RWPE2 (cell line): ENCODE results near the gene RPGRIP1L.
"Not testable (repeated sequence)": the region's sequence is repeated elsewhere in the genome, so short reads cannot be mapped to it uniquely, and the experiment has no call there.

Experiments used
- ATAC-seq: fragments of 200-7000 bp; cut with Tn5 transposase; 3 replicates; pipeline ENCODE4 v1.9.1; 2021; ENCODE audit warnings: low read depth
- DNase-seq: peaks from one replicate; pipeline ENCODE4 v3.0.0-alpha.2; 2020; ENCODE audit warnings: low spot score
- H3K27ac ChIP-seq: fragments of 450-650 bp; 2 replicates; pipeline ENCODE4 v1.5.1; 2017; ENCODE audit warnings: mild to moderate bottlenecking; ENCODE audit not compliant: poor library complexity, severe bottlenecking
- H3K27me3 ChIP-seq: fragments of 250-450 bp; sonication (Bioruptor Pico); 2 replicates; pipeline ENCODE4 v1.5.1; 2021; ENCODE audit warnings: mild to moderate bottlenecking, moderate library complexity; ENCODE audit not compliant: insufficient read depth, poor library complexity, severe bottlenecking
- H3K36me3 ChIP-seq: fragments of 250-450 bp; sonication (Bioruptor Pico); 2 replicates; pipeline ENCODE4 v1.5.1; 2020; ENCODE audit warnings: low read depth, mild to moderate bottlenecking, moderate library complexity
- H3K4me1 ChIP-seq: fragments of 250-450 bp; sonication (Bioruptor Pico); 2 replicates; pipeline ENCODE4 v1.5.1; 2021; ENCODE audit warnings: mild to moderate bottlenecking, moderate library complexity; ENCODE audit not compliant: insufficient read depth, poor library complexity, severe bottlenecking
- H3K4me3 ChIP-seq: fragments of 250-450 bp; sonication (Bioruptor Pico); 2 replicates; pipeline ENCODE4 v1.5.1; 2021; ENCODE audit warnings: mild to moderate bottlenecking, moderate library complexity; ENCODE audit not compliant: severe bottlenecking
- H3K9me3 ChIP-seq: fragments of 250-450 bp; sonication (Bioruptor Pico); 2 replicates; pipeline ENCODE4 v1.5.1; 2021; ENCODE audit warnings: mild to moderate bottlenecking, moderate library complexity; ENCODE audit not compliant: severe bottlenecking
- TF ChIP-seq, protein P1 (sequence below): fragments of 450-650 bp; IDR thresholded peaks from one replicate; pipeline ENCODE4 v1.5.1; 2017; ENCODE audit warnings: mild to moderate bottlenecking, moderate library complexity; ENCODE audit not compliant: poor library complexity, severe bottlenecking

The RPGRIP1L gene

DNA sequence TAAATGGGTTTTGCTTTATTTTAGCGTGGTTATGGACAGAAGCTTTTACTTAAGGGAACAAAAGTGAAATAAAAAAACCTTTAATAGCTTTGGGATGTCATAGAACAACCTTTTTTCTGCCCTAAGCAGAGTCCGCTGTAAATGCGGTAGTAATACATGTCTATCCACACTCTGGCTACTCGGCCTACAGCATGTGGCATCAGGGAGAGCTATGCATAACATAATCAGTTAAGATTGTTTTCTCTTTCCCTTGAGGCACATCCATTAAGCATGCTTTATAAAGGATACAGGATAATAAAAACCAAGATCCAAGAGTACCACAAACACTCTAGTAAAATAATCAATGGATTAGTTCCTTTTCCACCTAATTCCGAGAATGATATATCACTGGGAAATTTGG is 10.3 kb downstream of the RPGRIP1L start:
- Histone ChIP-seq H3K36me3 (peaks cover 29% of the 10 kb centered on the region), H3K27ac (no peak overlapping the region), H3K9me3 (no peaks in the 10 kb centered on the region), H3K27me3 (no peaks in the 10 kb centered on the region), H3K4me3 (no peak overlapping the region), H3K4me1 (no peaks in the 10 kb centered on the region)
- DNase-seq (no peak), ATAC-seq (no peak)
- TF ChIP-seq, protein P1, sequence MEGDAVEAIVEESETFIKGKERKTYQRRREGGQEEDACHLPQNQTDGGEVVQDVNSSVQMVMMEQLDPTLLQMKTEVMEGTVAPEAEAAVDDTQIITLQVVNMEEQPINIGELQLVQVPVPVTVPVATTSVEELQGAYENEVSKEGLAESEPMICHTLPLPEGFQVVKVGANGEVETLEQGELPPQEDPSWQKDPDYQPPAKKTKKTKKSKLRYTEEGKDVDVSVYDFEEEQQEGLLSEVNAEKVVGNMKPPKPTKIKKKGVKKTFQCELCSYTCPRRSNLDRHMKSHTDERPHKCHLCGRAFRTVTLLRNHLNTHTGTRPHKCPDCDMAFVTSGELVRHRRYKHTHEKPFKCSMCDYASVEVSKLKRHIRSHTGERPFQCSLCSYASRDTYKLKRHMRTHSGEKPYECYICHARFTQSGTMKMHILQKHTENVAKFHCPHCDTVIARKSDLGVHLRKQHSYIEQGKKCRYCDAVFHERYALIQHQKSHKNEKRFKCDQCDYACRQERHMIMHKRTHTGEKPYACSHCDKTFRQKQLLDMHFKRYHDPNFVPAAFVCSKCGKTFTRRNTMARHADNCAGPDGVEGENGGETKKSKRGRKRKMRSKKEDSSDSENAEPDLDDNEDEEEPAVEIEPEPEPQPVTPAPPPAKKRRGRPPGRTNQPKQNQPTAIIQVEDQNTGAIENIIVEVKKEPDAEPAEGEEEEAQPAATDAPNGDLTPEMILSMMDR, result no peak

DNA sequence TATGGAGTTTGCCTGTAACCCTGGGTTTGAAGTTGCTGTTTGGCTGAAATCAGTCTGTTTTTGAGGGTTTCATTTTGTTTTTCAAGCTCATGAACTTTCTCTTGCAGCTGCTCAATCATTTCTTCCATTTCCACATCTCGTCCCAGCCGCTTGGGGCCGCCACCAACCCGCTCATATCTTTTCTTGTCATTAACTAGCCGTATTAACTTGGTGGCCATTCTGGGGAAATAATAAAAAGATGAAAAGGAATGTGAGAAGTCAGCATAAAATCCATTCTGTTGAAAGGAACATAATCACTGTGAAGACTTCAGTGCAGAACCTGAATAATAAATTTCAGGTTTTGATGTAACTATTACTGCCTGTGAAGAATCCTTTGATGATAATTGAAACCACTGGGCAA is 11.5 kb downstream of the RPGRIP1L start:
- no peaks in the 10 kb centered on the region for H3K27me3 ChIP-seq
- peaks cover 36% of the 10 kb centered on the region for H3K36me3 ChIP-seq
- DNase-seq (no peak), ATAC-seq (no peak)
- no peak overlapping the region for H3K4me3 ChIP-seq
- no peak overlapping the region for H3K27ac ChIP-seq
- H3K9me3 ChIP-seq, result no peaks in the 10 kb centered on the region
- no peaks in the 10 kb centered on the region for H3K4me1 ChIP-seq
- TF ChIP-seq, protein P1, result no peak

DNA sequence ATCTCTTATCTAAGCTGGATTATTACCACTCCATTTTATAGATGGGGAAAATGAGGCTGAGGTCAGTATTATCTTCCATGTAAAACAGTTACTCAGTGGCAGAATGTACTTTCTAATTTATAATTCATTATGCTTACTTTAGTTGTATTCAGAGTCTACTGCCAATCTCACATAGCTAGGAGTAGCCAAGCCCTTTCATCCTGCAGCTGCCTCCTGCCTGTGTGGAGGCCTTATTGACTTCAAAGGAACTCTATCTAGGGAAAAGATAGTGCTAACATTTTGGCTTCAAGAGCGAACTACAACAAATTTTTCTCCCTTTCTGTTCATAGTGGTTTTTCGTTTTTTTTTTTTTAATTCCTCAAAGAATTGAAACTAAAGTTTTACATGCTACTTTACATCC is 12.9 kb downstream of the RPGRIP1L start:
- DNase-seq, result no peak
- no peaks in the 10 kb centered on the region for H3K4me1 ChIP-seq
- no peaks in the 10 kb centered on the region for H3K27me3 ChIP-seq
- H3K36me3 ChIP-seq, result peaks cover 40% of the 10 kb centered on the region
- no peak for ATAC-seq
- no peak overlapping the region for H3K27ac ChIP-seq
- no peak overlapping the region for H3K4me3 ChIP-seq
- H3K9me3 ChIP-seq, result no peaks in the 10 kb centered on the region
- TF ChIP-seq, protein P1, result no peak

DNA sequence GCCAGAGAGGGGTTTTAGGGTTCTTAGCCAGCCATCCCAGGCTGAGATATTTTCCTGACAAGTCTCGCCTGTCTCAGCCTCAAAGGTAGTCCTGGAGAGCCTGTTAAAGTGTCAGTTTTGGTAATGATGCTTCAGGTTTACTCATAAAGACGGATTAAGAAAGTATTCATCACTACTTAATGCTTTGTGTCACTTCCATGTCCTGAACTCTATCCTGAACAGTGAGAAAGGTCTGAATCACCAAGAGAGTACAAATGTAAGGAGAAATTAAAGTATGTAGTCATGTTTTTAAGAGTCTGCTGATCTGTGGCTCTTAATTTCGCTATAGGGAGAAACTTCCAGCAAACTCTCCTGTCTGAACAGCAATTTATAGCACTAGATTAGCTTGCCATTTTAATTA is 14.0 kb downstream of the RPGRIP1L start:
- H3K4me3 ChIP-seq, result no peak overlapping the region
- H3K4me1 ChIP-seq, result no peaks in the 10 kb centered on the region
- DNase-seq (no peak), ATAC-seq (peak; percentile 73)
- H3K27ac ChIP-seq, result no peak overlapping the region
- peaks cover 46% of the 10 kb centered on the region for H3K36me3 ChIP-seq
- TF ChIP-seq, protein P1, result no peak
- no peaks in the 10 kb centered on the region for H3K9me3 ChIP-seq
- H3K27me3 ChIP-seq, result no peaks in the 10 kb centered on the region

DNA sequence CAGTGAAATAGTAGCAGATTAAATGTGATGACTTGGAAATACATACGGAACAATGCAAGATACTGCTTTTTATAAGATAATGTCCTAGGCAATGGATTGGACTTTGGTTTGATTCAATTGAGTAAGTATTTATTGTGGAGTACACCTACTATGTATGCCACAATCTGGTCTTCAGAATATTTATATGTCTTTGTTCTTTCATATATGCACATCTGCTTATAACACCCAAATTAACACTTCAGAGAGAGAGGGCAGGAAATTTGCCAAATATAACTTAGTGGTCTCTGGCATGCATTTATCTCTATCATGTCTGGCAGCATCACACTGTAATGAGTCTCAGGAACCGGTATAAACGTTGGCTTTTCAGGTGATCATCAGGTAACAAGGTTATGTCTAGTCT is 16.9 kb downstream of the RPGRIP1L start:
- no peak overlapping the region for H3K4me3 ChIP-seq
- no peaks in the 10 kb centered on the region for H3K9me3 ChIP-seq
- no peak for DNase-seq
- H3K36me3 ChIP-seq, result peaks cover 47% of the 10 kb centered on the region
- no peaks in the 10 kb centered on the region for H3K4me1 ChIP-seq
- TF ChIP-seq, protein P1, result no peak
- H3K27me3 ChIP-seq, result no peaks in the 10 kb centered on the region
- no peak for ATAC-seq
- H3K27ac ChIP-seq, result no peak overlapping the region

DNA sequence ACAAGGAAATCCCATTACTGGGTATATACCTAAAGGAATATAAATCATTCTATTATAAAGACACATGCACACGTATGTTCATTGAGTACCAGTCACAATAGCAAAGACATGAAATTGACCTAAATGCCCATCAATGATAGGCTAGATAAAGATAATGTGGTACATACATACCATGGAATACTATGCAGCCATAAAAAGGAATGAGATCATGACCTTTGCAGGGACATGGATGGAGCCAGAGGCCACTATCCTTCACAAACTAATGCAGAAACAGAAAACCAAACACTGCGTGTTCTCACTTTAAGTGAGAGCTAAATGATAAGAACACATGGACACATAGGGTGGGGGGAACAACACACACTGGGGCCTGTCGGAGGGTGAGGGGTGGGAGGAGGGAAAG is 18.3 kb downstream of the RPGRIP1L start:
- ATAC-seq, DNase-seq, H3K27ac ChIP-seq, H3K4me1 ChIP-seq, H3K9me3 ChIP-seq, H3K4me3 ChIP-seq, H3K27me3 ChIP-seq: not testable (repeated sequence)
- H3K36me3 ChIP-seq, result peaks cover 41% of the 10 kb centered on the region
